HEK293 (cell line): ENCODE measurements around the gene EXOSC5.

Experiments used
- CTCF ChIA-PET: fragments of 350-600 bp; formaldehyde crosslinking; extraction: SDS; loops from one replicate; lab custom pipeline; 2021; ENCODE audit warnings: antibody characterized with exemption; lab: Yijun Ruan, JAX
- POLR2A ChIA-PET: fragments of 300-600 bp; formaldehyde crosslinking; extraction: SDS; loops from one replicate; lab custom pipeline; 2020; ENCODE audit warnings: antibody characterized with exemption, inconsistent platforms; lab: Yijun Ruan, JAX
- H3K27ac ChIP-seq: fragments of 200-500 bp; sonication (Bioruptor generic); 2 replicates; pipeline ENCODE4 v1.5.1; 2014; ENCODE audit warnings: low read depth, low read length, control low read depth, inconsistent platforms; ENCODE audit errors: extremely low read depth
- H3K36me3 ChIP-seq, 2 experiments: fragments of 200-500 bp in 1 of 2; sonication (Bioruptor generic) in 1 of 2; 1 replicate in 1 of 2; 2 replicates in 1 of 2; pipeline ENCODE4 v1.5.1; 2014 to 2017; ENCODE audit warnings: inconsistent platforms in 2 of 2, low read length in 2 of 2; ENCODE audit not compliant: control insufficient read depth in 2 of 2, insufficient read depth in 1 of 2
- H3K4me1 ChIP-seq: fragments of 200-500 bp; sonication (Bioruptor generic); 2 replicates; pipeline ENCODE4 v1.5.1; 2014; ENCODE audit warnings: mild to moderate bottlenecking, low read length, inconsistent platforms; ENCODE audit not compliant: control insufficient read depth, insufficient read depth
- H3K4me3 ChIP-seq: 2 replicates; pipeline ENCODE4 v1.5.1; 2011; ENCODE audit warnings: low read depth, mild to moderate bottlenecking, control low read depth, low read length, moderate library complexity
- H3K9me3 ChIP-seq: fragments of 200-500 bp; sonication (Bioruptor generic); 2 replicates; pipeline ENCODE4 v1.5.1; 2014; ENCODE audit warnings: low read depth, low read length, inconsistent platforms; ENCODE audit not compliant: control insufficient read depth, insufficient read depth
- AEBP2 ChIP-seq: fragments of 450-650 bp; formaldehyde crosslinking; IDR thresholded peaks from 2 replicates; pipeline ENCODE4 v1.5.1; 2016; ENCODE audit warnings: missing biosample characterization, missing genetic modification characterization, borderline replicate concordance
- HOXA7 ChIP-seq: sonication (generic); formaldehyde crosslinking; IDR thresholded peaks from 2 replicates; pipeline ENCODE4 v1.8.1; 2022; ENCODE audit warnings: missing genetic modification reagents, borderline replicate concordance
- KLF7 ChIP-seq: fragments of 450-650 bp; formaldehyde crosslinking; IDR thresholded peaks from 2 replicates; pipeline ENCODE4 v1.5.1; 2016; ENCODE audit warnings: missing biosample characterization, missing genetic modification characterization, borderline replicate concordance
- PRDM1 ChIP-seq: fragments of 450-650 bp; formaldehyde crosslinking; IDR thresholded peaks from 2 replicates; pipeline ENCODE4; 2016; ENCODE audit warnings: missing biosample characterization, missing genetic modification characterization
- SP7 ChIP-seq: fragments of 450-650 bp; formaldehyde crosslinking; IDR thresholded peaks from 2 replicates; pipeline ENCODE4 v1.5.1; 2016; ENCODE audit warnings: missing biosample characterization, missing genetic modification characterization
- ZBTB20 ChIP-seq: fragments of 450-650 bp; formaldehyde crosslinking; IDR thresholded peaks from 2 replicates; pipeline ENCODE4 v1.5.1; 2016; ENCODE audit warnings: missing biosample characterization, missing genetic modification characterization
- ZBTB8A ChIP-seq: fragments of 450-650 bp; formaldehyde crosslinking; IDR thresholded peaks from 2 replicates; pipeline ENCODE4 v1.5.1; 2016; ENCODE audit warnings: missing biosample characterization, missing genetic modification characterization
- ZEB2 ChIP-seq: fragments of 450-650 bp; formaldehyde crosslinking; IDR thresholded peaks from 2 replicates; pipeline ENCODE4 v1.5.1; 2016; ENCODE audit warnings: missing biosample characterization, missing genetic modification characterization
- ZFP69B ChIP-seq: fragments of 450-650 bp; formaldehyde crosslinking; IDR thresholded peaks from 2 replicates; pipeline ENCODE4 v1.5.1; 2016; ENCODE audit warnings: missing biosample characterization, missing genetic modification characterization
- ZIC2 ChIP-seq: fragments of 450-650 bp; formaldehyde crosslinking; IDR thresholded peaks from 2 replicates; pipeline ENCODE4 v1.5.1; 2016; ENCODE audit warnings: missing biosample characterization, missing genetic modification characterization
- ZNF140 ChIP-seq: fragments of 450-650 bp; formaldehyde crosslinking; IDR thresholded peaks from 2 replicates; pipeline ENCODE4 v1.5.1; 2016; ENCODE audit warnings: missing biosample characterization, missing genetic modification characterization
- ZNF157 ChIP-seq: fragments of 450-650 bp; formaldehyde crosslinking; IDR thresholded peaks from 2 replicates; pipeline ENCODE4 v1.5.1; 2016; ENCODE audit warnings: missing biosample characterization, missing genetic modification characterization
- ZNF174 ChIP-seq: fragments of 450-650 bp; formaldehyde crosslinking; IDR thresholded peaks from 2 replicates; pipeline ENCODE4 v1.5.0; 2017; ENCODE audit warnings: missing biosample characterization, mild to moderate bottlenecking, missing genetic modification characterization
- ZNF341 ChIP-seq: fragments of 450-650 bp; formaldehyde crosslinking; IDR thresholded peaks from 2 replicates; pipeline ENCODE4; 2016; ENCODE audit warnings: low read depth, missing biosample characterization, missing genetic modification characterization
- ZNF580 ChIP-seq: fragments of 450-650 bp; formaldehyde crosslinking; IDR thresholded peaks from 2 replicates; pipeline ENCODE4 v1.5.1; 2016; ENCODE audit warnings: missing biosample characterization, missing genetic modification characterization
- ZNF600 ChIP-seq: fragments of 450-650 bp; formaldehyde crosslinking; IDR thresholded peaks from 2 replicates; pipeline ENCODE4 v1.5.1; 2016; ENCODE audit warnings: missing biosample characterization, missing genetic modification characterization
- ZNF664 ChIP-seq: fragments of 450-650 bp; formaldehyde crosslinking; IDR thresholded peaks from 2 replicates; pipeline ENCODE4 v1.5.1; 2016; ENCODE audit warnings: missing biosample characterization, missing genetic modification characterization
- ZNF777 ChIP-seq: fragments of 450-650 bp; formaldehyde crosslinking; IDR thresholded peaks from 2 replicates; pipeline ENCODE4 v1.5.1; 2017; ENCODE audit warnings: missing biosample characterization, missing genetic modification characterization, borderline replicate concordance
- ZSCAN5A ChIP-seq: fragments of 450-650 bp; formaldehyde crosslinking; IDR thresholded peaks from 2 replicates; pipeline ENCODE4 v1.5.1; 2016; ENCODE audit warnings: missing biosample characterization, missing genetic modification characterization
- TF ChIP-seq, protein P1 (sequence below): fragments of 450-650 bp; formaldehyde crosslinking; IDR thresholded peaks from 2 replicates; pipeline ENCODE4 v1.5.1; 2016; ENCODE audit warnings: missing biosample characterization, missing genetic modification characterization
- TF ChIP-seq, protein P2 (sequence below): fragments of 450-650 bp; formaldehyde crosslinking; IDR thresholded peaks from 2 replicates; pipeline ENCODE4 v1.5.1; 2016; ENCODE audit warnings: missing biosample characterization, missing genetic modification characterization
- TF ChIP-seq, protein P3 (sequence below): fragments of 450-650 bp; formaldehyde crosslinking; IDR thresholded peaks from 2 replicates; pipeline ENCODE4 v1.5.1; 2016; ENCODE audit warnings: missing biosample characterization, missing genetic modification characterization

Gene EXOSC5

DNA sequence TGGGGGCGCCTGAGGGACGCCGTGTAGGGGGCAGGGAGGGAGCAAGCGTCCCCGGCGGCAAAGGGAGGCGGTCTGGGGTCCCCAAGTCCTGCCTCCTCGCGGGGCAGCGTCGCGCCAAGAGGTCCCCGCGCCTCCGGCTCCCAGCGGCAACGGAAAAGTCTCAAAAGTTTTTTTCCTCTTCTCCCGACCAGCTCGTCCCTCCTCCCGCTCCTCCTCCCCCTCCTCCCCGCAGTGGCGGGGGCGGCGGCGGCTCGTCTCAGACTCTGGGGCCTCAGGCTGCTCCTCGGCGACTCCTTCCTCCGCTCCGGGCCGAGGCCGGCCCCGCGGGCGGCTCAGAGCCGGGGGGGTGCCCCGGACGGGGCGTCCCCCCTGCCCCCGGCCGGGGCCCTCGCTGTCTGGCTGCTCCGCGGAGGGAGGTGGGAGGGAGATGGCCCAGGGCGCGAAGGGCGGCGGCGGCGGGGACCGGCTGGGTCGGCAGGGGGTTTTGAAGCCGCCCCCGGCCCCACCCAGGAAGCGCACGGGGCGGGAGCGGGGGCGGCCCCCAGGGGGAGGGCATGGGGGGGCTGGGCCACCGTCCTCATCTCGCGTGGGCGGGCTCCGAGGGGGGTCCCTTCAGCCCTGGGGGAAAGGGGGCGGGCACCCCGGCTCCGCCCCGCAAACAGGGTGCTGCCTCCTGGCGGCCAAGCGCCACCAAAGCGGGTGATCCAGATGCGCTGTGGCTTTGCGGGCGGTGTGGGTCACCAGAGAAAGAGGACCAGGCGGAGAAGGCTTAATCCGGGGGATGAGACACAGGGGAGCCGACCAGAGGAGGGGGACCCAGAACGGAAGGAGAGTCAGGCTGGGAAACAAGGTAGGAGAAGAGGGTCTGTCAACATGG, 43.5 kb downstream of the EXOSC5 start, which contains the start of gene TGFB1 (continued):
- no peak for TF ChIP-seq AEBP2 (tag by site-specific recombination)
- no peak for TF ChIP-seq PRDM1 (tag by site-specific recombination)
- peak; percentile 78 for TF ChIP-seq SP7 (tag by site-specific recombination)
- TF ChIP-seq, protein P1, sequence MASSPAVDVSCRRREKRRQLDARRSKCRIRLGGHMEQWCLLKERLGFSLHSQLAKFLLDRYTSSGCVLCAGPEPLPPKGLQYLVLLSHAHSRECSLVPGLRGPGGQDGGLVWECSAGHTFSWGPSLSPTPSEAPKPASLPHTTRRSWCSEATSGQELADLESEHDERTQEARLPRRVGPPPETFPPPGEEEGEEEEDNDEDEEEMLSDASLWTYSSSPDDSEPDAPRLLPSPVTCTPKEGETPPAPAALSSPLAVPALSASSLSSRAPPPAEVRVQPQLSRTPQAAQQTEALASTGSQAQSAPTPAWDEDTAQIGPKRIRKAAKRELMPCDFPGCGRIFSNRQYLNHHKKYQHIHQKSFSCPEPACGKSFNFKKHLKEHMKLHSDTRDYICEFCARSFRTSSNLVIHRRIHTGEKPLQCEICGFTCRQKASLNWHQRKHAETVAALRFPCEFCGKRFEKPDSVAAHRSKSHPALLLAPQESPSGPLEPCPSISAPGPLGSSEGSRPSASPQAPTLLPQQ: peak; percentile 50
- TF ChIP-seq ZNF664 (tag by site-specific recombination): no peak; the same call in 1 of the 2 replicates
- TF ChIP-seq ZBTB8A (tag by site-specific recombination): peak; percentile 43; the same call in 1 of the 2 replicates
- no peak for TF ChIP-seq ZNF140 (tag by site-specific recombination)
- no peak for TF ChIP-seq HOXA7 (CRISPR knock-in tag)
- TF ChIP-seq ZNF580 (tag by site-specific recombination): no peak
- peak; percentile 53; the same call in 1 of the 2 replicates for TF ChIP-seq ZNF600 (tag by site-specific recombination)
- TF ChIP-seq ZFP69B (tag by site-specific recombination): peak; percentile 36; the same call in 1 of the 2 replicates
- peak; percentile 67; the same call in 1 of the 2 replicates for TF ChIP-seq KLF7
- TF ChIP-seq ZIC2 (tag by site-specific recombination): peak; percentile 69
- TF ChIP-seq ZNF157 (tag by site-specific recombination): no peak
- TF ChIP-seq, all 188 proteins: peak for 36

DNA sequence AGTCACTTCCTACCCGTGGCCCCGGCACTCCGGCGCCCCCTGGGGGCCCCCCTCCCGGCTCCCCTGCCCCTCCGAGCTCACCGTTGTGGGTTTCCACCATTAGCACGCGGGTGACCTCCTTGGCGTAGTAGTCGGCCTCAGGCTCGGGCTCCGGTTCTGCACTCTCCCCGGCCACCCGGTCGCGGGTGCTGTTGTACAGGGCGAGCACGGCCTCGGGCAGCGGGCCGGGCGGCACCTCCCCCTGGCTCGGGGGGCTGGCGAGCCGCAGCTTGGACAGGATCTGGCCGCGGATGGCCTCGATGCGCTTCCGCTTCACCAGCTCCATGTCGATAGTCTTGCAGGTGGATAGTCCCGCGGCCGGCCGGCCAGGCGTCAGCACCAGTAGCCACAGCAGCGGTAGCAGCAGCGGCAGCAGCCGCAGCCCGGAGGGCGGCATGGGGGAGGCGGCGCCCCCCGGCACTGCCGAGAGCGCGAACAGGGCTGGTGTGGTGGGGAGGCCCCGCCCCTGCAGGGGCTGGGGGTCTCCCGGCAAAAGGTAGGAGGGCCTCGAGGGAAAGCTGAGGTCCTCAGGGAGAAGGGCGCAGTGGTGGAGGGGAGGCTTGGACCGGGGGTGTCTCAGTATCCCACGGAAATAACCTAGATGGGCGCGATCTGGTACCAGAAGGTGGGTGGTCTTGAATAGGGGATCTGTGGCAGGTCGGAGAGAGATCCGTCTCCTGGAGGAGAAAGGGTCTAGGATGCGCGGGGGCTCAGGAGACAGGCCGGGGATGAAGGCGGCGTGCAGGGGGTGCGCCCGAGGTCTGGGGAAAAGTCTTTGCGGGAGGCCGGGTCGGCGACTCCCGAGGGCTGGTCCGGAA, 44.3 kb downstream of the EXOSC5 start:
- Histone ChIP-seq H3K4me3 (peak overlapping the region; percentile 43), H3K36me3 (peaks cover 2 to 10% of the 10 kb centered on the region in 2 experiments; a peak in 2 of 3 replicates), H3K9me3 (no peaks in the 10 kb centered on the region), H3K27ac (peak overlapping the region; percentile 77; the same call in 1 of the 2 replicates), H3K4me1 (peaks cover 5% of the 10 kb centered on the region; the same call in 1 of the 2 replicates)
- ChIA-PET POLR2A (interaction anchor here (0.5 to 3.1 kb wide), 16 partner anchors 11 to 88 kb away, joined by 3 to 73 read pairs (median 4); partner anchors contain the start of genes B9D2, DMAC2, HNRNPUL1 and TMEM91), CTCF (interaction anchor here (0.6 to 5.3 kb wide), 16 partner anchors 11 to 487 kb away, joined by 3 to 64 read pairs (median 4); partner anchors contain the start of genes B9D2 and DMAC2)
- TF ChIP-seq ZNF341 (tag by site-specific recombination) (peak; percentile 83), ZNF777 (0 out of 2 replicates have a peak, but pooled peaks have one; percentile 8), ZEB2 (tag by site-specific recombination) (peak; percentile 72), ZBTB20 (tag by site-specific recombination) (peak; percentile 51; the same call in 1 of the 2 replicates), ZSCAN5A (no peak), ZNF174 (tag by site-specific recombination) (no peak)
- TF ChIP-seq, protein P2, sequence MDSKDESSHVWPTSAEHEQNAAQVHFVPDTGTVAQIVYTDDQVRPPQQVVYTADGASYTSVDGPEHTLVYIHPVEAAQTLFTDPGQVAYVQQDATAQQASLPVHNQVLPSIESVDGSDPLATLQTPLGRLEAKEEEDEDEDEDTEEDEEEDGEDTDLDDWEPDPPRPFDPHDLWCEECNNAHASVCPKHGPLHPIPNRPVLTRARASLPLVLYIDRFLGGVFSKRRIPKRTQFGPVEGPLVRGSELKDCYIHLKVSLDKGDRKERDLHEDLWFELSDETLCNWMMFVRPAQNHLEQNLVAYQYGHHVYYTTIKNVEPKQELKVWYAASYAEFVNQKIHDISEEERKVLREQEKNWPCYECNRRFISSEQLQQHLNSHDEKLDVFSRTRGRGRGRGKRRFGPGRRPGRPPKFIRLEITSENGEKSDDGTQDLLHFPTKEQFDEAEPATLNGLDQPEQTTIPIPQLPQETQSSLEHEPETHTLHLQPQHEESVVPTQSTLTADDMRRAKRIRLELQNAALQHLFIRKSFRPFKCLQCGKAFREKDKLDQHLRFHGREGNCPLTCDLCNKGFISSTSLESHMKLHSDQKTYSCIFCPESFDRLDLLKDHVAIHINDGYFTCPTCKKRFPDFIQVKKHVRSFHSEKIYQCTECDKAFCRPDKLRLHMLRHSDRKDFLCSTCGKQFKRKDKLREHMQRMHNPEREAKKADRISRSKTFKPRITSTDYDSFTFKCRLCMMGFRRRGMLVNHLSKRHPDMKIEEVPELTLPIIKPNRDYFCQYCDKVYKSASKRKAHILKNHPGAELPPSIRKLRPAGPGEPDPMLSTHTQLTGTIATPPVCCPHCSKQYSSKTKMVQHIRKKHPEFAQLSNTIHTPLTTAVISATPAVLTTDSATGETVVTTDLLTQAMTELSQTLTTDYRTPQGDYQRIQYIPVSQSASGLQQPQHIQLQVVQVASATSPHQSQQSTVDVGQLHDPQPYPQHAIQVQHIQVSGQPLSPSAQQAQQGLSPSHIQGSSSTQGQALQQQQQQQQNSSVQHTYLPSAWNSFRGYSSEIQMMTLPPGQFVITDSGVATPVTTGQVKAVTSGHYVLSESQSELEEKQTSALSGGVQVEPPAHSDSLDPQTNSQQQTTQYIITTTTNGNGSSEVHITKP (tag by site-specific recombination): no peak
- TF ChIP-seq, protein P3, sequence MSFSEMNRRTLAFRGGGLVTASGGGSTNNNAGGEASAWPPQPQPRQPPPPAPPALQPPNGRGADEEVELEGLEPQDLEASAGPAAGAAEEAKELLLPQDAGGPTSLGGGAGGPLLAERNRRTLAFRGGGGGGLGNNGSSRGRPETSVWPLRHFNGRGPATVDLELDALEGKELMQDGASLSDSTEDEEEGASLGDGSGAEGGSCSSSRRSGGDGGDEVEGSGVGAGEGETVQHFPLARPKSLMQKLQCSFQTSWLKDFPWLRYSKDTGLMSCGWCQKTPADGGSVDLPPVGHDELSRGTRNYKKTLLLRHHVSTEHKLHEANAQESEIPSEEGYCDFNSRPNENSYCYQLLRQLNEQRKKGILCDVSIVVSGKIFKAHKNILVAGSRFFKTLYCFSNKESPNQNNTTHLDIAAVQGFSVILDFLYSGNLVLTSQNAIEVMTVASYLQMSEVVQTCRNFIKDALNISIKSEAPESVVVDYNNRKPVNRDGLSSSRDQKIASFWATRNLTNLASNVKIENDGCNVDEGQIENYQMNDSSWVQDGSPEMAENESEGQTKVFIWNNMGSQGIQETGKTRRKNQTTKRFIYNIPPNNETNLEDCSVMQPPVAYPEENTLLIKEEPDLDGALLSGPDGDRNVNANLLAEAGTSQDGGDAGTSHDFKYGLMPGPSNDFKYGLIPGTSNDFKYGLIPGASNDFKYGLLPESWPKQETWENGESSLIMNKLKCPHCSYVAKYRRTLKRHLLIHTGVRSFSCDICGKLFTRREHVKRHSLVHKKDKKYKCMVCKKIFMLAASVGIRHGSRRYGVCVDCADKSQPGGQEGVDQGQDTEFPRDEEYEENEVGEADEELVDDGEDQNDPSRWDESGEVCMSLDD (tag by site-specific recombination): peak; percentile 77
